ENCODE results near the gene CXXC4.

Gene CXXC4

DNA sequence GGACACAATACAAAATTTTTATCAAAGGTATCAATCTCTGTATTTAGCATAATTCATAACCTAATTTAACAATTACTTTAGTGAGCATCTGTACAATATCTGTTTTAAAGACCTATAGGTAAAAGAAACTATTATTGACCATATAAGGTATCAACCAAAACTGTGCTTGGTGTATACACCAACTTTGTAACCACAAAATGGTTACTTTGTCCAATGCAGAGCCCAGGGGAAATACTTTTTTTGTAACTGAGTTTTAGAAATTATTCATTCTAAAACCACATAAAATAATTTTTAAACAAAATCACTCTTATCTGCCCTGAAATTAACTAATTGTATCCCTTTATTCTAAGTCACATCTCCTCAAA lies 5.0 kb downstream of the CXXC4 start:
- DNase-seq (ENCODE audit: low read depth in 2 of 3, low spot score in 2 of 3) = no peak

DNA sequence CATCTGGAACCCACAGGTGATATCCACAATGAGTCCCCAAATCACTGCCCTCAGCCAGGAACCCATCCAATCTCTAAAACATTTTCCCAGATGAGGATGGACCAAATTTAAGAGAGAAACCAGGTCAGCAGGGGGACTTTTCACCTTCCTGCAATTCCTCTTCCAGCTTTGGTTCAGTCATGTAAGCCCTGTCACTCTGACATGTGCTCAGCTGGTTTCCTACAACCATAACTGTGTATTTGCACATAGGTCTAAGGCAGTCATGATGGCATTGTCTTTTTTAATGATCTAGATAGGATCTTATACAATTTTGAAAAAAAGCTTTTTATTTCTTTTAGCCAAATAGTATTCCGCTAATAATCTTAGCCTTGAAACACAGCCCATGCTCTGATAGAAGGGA lies 6.5 kb downstream of the CXXC4 start:
- no peak for DNase-seq (ENCODE audit: low read depth in 2 of 3, low spot score in 2 of 3)

DNA sequence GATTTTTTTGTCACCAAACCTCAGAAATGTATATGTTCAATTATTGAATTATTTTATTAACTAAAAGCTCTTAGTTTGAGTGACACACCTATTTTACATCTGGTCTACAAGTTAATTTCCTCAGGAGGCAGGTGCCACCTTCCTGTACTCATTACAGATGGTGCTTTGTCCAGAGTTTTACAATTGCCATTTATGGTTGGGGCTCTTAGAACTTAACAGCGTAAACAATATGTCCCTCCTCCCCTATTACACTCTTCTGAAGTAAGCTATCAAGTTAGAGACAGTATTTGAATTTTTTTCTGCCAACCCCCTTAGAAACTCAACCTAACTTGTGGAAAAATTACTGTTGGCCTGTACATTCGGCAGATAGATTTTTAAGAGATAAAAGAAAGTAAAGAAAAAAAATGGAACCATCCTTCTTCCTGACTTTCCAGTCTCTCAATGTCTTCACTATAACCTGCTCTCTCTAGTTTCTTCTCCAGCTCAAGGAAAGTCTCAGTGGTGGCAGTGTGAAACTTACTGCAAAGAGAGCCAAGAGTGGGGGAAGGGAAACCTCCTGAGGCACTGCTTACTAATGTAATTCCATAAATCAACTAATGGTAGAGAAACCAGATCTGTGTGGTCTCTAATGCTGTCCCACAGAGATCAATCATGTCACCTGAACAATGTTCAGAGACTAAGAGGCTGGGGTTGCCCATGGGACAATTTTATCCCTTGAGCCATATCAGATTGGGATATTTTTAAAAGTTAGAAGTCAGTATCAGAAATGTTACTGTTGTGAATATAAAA lies 7.8 kb downstream of the CXXC4 start:
- DNase-seq (ENCODE audit: low read depth in 2 of 3, low spot score in 2 of 3) = no peak

DNA sequence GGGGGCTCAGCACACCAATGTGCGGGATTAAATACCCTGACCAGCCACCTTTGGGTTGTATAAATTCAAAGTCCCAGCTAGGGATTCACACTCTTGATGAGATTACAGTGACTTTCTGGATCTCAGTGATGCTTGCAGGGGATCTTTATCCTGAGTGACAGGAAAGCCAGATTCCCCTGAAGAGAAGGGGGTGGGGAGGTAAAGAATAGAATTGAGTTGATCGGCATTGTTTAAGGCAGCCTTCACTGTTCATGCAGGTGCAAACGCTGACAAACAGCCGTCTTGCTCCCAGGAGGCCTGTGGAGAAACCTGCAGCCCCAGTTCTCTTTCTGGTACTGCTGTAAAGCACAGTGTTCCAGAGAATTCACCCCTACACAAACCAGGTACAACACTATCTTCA lies 19.0 kb downstream of the CXXC4 start:
- DNase-seq (ENCODE audit: low read depth in 2 of 3, low spot score in 2 of 3) = no peak

DNA sequence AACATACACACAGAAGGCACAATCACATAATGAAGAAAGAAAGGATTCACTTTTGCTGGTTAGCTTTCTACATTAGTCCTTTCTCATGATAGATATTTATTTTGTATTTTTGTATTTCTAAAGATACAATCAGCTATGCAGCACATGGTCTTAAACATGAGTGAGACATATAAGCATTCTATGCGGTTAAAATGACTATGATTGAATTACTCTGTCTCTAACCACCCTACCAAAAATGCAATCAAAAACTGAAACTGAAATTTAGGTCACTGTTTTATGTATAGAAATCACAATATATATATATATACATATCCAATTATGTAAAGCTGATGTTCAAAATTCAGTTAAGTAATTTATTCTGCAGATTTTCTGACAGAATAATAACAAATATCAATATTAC lies 21.9 kb downstream of the CXXC4 start:
- DNase-seq (ENCODE audit: low read depth in 2 of 3, low spot score in 2 of 3) = no peak

DNA sequence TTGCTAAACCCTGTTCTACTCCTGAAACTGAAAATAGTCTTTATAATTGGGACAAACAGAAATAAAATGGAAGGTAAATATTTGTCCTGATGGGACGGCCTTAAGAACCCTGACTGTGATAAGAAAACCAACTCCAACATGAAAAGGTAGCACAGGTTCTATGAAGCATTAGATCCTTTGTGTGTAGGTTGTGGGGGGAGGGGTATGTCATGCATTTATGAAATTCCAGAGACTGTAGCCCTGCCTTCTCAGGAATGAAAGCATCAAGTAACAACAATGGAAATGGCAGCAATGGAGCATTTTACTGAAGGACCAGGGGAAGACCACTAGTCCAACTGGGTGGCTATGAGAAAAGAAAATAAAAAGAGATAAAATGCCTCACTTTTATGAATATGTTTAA lies 23.9 kb downstream of the CXXC4 start:
- no peak for DNase-seq (ENCODE audit: low read depth in 2 of 3, low spot score in 2 of 3)

DNA sequence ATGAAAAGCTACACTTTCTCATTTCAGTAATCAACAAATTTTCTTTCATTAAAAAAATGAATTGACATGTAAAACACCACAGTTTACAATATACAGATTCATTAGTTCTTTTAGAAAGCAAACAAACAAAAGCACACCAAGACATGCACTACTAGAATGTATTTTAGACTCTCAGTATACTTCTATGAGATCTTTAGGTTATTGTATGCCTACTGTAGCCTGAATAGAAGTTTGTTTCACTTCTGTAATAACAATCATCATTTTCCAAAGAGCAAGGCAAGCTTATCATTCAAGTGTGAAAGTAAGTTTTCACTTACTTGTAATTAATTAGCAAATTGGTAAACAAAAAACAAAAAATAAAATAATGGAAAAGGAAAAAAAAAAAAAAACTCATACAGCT lies 24.9 kb downstream of the CXXC4 start:
- no peak for DNase-seq (ENCODE audit: low read depth in 2 of 3, low spot score in 2 of 3)

DNA sequence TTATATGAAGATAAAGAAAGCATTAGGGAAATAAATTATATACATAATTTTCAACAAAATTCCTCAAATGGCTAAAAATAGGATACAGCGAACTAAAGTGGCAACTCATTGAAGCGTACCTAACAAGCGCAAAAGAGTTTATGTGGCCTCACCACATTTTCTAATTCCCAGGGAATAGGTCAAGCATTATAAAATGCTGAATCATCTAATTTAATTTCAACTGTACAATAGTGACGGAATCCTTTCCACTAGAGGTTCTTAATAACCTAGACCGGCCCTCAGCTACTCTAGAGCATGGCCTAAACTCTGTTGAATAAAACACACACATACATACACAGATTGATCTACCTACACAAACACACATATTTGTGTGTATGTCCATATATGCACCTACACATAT lies 29.1 kb downstream of the CXXC4 start:
- no peak for DNase-seq (ENCODE audit: low read depth in 2 of 3, low spot score in 2 of 3)

DNA sequence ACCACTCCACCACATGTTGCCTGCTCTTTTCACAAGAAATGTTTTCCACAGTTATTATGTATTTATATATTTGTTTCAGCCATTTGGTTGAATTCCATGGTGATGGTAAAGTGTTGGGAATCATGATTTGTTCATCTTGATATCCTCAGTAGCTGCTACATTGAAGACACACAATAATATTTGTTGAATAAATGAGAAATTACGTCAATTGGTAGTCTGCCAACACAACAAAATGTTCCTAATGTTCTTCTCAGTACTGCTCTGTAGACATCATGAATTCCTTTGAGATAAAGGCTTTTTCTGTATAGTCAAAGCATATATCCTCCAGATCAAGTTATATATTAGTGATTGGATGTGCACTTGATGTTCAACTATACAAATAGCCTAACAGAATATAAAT lies 29.5 kb downstream of the CXXC4 start:
- DNase-seq (ENCODE audit: low read depth in 2 of 3, low spot score in 2 of 3) = no peak

DNA sequence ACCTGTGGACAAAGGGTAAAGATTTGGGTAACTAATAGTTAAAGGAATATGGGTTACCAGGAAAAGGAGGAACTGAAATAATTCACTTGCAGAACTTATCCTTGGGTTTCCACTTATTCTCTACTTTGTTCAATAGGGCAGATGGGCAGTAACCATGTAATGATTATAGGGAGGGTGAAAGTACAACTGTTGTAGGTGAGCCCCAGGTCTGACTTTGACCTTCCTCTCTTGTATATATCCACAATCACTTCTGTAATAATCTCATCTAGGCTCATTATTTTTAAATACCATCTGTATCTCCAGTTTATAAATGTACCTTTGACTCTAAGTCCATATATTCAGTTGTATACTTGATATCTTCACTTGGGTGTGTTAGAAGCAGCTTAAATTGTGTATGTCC lies 32.1 kb downstream of the CXXC4 start:
- DNase-seq (ENCODE audit: low read depth in 2 of 3, low spot score in 2 of 3) = no peak

DNA sequence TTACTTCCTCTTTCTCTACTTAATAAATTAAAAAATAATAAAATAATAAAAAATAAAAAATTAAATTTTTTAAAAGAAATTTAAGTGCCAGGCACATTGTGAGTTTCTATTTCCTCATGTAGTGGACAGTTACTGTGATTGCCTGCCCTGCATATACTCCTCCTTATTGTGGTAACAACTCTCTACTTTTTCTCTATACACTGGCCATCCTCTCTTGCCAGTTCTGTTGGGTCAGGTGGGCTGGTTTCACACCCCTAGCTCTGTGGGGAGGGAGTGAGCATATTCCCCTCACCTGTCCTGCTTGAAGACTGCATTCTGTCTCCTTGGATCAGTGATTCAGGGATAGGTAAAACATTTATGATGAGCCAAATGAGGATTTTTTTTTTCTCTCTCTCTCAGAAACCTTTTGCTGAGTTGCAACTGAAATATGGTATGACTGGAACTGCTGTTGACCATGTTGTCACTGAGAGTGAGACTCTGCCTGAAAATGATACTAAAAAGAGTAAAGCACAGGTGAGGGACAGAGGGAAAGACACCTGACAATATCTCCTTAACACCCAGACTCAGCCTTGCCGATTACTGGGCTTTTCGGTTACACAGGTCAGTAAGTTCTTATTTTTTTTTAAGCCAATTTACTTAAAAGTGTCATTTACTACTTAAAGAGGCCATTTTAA lies 37.2 kb downstream of the CXXC4 start:
- no peak for DNase-seq (ENCODE audit: low read depth in 2 of 3, low spot score in 2 of 3)

DNA sequence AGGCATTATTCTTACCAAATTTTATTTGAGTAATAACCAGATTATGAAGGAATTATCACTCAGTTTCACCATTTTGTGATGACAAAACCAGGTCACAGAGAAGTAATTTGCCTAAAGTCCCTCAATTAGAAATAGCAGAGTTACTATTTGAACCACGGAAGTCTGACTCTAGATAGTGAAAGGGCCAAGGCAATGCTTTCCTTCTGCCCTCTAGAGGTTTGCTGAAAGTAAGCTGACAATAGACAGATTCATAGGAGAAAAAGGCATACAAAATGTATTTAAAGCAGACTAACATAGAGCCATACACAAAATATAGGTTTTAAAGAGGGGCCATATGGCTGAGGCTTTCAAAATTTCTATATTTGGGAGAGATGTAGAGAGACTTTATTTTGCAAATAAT lies 43.1 kb downstream of the CXXC4 start:
- DNase-seq (ENCODE audit: low read depth in 2 of 3, low spot score in 2 of 3) = no peak

DNA sequence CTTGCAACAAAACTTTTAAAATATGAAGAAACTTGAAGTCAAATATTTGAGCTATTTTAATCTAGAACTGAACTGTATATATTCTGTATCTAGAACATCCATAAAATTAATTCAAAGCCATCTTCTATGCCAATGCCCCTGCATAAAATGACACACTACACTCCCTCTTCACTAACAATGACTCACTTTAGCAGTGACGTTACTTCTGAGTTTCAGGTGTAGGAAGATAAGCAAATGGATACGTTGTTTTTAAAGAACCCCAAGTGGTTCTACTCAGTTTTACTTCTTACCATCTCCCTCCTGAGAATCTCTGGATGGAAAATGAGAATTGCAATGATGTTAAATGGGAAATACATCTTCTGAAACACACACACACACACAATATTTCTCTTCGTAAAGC lies 45.2 kb downstream of the CXXC4 start:
- no peak for DNase-seq (ENCODE audit: low read depth in 2 of 3, low spot score in 2 of 3)

DNA sequence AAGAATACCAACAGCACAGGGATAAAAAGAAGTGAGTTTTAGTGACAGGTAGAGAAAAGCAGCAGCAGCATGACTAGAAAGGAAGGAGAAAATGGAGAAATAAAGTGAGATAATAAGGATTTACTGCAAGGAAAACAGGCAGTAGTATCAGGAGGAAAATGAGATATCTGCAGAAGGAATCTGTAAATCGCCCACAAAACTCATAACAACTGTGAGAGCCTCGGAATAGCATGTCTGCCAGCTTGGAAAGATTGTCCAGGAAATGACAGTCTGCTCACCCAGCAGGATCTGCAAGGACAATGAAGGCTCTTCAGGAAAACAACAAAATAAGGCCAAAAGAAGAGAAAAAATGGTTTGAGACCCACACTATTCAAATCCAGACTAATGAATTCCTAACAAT lies 47.4 kb downstream of the CXXC4 start:
- no peak for DNase-seq (ENCODE audit: low read depth in 2 of 3, low spot score in 2 of 3)

DNA sequence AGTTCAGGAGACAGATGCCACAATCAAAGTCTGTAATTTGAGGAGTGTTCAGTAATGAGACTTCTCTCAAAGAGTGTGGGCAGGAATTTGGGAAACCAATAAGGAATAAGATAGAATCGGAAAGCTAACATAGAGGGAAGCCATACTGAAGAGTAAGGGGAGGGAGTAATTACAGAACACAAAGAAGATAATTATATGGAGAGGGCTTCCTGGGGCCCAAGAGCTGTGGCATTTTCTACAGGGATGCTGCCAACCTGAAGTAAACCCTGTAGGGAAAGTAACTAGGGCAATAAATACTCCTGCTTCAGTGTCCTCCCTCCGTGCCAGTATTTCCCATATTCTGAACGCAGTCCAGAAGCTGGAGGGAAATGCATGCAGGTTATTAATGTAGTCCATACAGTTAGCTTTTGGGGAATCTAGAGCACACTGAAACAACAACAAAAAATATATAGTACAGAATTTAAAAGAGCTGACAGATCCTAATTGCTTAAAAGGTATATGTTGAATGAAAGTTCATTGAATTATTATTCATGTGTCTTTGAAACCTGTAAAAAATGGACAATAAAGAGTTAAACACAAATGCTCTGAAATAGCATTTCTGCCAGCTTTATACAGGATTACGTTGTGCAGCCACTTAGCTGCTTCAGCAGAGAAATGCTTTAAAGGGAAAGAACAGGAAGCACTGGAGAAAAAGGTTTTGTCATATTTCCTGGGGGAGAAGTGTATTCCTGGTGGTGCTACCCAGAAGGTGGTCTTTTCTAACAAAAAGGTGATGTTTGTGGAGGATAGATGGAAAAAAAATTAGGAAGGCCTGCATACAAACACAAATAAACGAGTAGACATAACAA lies 48.0 kb downstream of the CXXC4 start:
- no peak for DNase-seq (ENCODE audit: low read depth in 2 of 3, low spot score in 2 of 3)

DNA sequence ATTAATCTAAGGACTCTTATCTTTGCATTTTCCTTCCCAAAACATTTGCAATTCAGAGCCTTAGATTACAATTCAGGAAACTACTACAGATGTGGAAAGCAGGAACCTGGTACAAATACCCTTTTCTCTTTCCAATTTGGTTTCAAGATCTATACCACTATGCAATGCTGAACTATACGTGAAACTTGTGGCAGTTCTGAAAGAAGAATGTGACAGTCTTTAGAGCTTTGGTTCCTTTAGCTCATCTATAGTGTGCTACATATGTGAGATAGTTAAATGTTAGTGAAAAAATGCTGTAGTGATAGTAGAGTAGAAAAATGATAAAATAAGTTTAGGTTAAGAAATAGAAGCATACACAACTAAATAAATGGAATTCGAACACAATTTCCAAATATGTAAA lies 50.0 kb downstream of the CXXC4 start:
- no peak for DNase-seq (ENCODE audit: low read depth in 2 of 3, low spot score in 2 of 3)

DNA sequence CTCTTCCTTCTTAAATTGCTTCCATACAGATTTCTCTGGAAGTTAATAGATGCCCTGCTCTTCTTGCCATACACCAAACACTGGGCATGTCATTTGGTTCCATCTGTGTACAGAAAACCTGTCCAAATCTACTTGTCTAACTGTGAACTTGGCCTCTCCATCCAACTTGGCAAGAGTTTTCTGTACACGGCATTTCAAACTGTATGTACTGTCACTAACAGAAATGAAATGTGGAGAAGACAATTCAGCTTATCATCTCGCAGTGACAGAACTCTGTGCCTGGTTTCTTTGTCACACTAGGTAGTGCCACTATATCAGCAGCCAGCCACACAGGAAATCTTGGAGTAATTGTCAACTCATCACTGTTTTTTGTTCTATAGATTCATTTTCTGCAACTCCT lies 58.2 kb downstream of the CXXC4 start:
- DNase-seq (ENCODE audit: low read depth in 2 of 3, low spot score in 2 of 3) = no peak

DNA sequence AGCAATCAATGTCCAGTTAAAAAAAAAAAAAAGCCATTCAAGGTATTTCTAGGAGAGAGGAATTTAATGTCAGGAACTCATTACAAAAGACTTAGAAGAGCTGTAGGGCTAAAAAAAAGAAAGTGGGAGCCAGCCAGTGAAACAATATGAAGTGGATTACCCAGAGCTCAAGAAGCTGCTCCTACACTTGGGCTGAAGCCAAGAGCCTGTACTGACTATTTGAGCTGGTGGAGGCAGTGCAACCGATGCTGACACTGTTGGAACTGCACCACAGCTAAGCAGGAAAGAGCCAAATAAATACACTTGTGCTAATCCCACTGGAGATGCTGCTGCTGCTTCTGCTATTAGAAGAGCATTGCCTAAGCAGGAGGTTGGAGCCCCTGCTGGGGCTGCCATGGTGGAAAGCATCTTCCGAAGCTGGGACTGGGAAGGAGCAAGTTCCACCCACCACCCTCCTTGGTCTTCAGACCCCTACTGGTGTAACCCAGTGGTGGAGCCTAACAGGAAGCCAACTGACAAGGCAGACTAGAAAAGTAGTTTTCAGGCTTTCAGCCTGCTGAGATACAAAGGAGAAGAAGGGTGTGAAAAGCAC lies 65.4 kb downstream of the CXXC4 start:
- DNase-seq (ENCODE audit: low read depth in 2 of 3, low spot score in 2 of 3) = no peak

DNA sequence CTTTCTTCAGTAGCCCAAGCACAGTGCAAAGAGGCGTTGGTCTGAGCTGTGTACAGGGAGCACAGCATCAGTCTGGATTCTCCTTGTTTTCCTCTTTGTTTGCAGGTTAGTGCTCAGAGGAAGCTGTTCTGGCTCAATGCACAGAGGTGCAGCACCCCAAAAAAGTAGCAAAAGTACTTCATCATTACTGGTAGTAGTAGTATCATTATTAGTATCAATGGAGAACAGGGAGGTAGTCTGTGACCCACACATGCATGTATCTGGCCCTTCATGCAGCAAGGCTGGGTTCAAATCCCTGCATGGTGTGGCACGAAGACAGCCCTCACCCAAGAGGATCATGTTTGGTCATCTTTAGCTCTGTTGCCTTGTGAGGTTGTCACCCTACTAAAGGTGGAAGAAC lies 68.7 kb downstream of the CXXC4 start:
- no peak for DNase-seq (ENCODE audit: low read depth in 2 of 3, low spot score in 2 of 3)

DNA sequence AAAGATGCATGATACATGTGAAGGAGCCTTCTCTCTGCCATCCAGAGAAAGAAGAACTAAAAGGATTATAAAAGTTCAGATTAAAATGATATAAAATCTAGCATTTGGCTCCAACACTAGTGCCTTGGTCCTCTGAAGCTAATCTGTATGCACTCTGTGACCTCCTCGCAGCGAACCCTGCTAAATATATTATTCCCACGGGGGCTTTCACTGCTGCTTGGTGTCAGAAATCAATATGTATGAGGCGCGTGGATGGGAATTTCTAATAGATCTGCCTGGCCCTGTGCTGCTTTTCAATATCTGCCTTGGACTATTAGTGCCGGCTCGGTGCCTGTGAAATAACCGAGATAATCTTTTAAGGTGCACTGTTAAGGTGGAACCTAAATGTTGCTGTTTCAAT lies 69.7 kb downstream of the CXXC4 start:
- DNase-seq (ENCODE audit: low read depth in 2 of 3, low spot score in 2 of 3) = no peak

DNA sequence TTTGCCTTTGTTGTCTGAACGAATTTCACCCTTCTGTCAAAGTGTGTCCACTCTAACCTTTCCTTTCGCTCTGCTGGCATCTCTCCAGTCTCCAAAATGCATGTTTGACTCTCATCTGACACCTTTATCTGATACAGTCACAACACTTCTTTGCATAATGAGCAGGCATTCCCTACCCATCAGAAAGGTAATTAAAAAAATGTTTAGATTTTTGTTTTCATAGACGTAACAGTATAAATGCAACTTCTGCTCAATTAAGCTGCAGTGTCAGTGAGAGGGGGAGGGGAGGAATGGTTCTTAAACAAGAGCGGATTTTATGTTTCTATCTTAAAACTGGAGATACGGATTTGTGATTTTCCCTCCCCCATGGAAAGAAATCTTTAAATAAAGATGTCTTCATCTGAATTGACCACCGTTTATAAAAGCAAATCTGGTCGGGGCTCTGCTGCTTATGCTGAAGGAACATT lies 70.2 kb downstream of the CXXC4 start:
- DNase-seq (ENCODE audit: low read depth in 2 of 3, low spot score in 2 of 3) = no peak

DNA sequence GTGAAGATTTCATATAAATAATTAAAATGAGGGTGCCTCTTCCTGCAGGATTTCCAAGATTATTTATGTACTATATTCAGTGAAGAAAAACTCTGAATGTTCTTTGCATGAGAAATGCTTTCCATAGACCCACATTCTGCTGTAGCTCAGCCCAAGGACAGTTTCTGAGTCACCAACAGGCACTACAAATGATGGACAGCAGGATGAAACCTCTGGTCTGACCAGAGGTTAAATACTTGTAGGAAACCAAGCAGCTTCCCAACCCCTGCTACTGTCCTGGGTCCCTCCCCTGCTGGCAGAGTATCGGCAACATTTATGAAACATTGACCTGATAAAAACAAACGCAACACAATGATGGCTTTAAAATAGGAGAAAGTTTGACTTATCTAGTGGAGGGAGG lies 73.1 kb downstream of the CXXC4 start:
- no peak for DNase-seq (ENCODE audit: low read depth in 2 of 3, low spot score in 2 of 3)

Data from activated CD8-positive, alpha-beta memory T cell treated with anti-CD3 and anti-CD28 coated beads for 48 hours (primary cell).